ENCODE data around the gene SERPINE3. TPM values are rescaled to one million over a fixed set of nuclear protein-coding genes. Genes with fewer than 3 reads are reported as not detected.

Gene SERPINE3
- total and polyA plus RNA-seq, 10 donors: 0.38 TPM; not detected in 9

- H3K27ac ChIP-seq: no peak overlapping the region
- H3K36me3 ChIP-seq: no peaks in the 10 kb centered on the region
- H3K27me3 ChIP-seq (replicated peaks in 1 of 7): no peaks in the 10 kb centered on the region
- intact Hi-C loops (cut with DNase I; ENCODE audit: low total_unique reads): no loop called here
- no peak overlapping the region for H3K4me3 ChIP-seq
- WGBS, 5 donors: 85 to 96% (median 93%) methylated on average over 1 of the region's 1 CpG
- no peak for DNase-seq
- TF ChIP-seq, protein P1, sequence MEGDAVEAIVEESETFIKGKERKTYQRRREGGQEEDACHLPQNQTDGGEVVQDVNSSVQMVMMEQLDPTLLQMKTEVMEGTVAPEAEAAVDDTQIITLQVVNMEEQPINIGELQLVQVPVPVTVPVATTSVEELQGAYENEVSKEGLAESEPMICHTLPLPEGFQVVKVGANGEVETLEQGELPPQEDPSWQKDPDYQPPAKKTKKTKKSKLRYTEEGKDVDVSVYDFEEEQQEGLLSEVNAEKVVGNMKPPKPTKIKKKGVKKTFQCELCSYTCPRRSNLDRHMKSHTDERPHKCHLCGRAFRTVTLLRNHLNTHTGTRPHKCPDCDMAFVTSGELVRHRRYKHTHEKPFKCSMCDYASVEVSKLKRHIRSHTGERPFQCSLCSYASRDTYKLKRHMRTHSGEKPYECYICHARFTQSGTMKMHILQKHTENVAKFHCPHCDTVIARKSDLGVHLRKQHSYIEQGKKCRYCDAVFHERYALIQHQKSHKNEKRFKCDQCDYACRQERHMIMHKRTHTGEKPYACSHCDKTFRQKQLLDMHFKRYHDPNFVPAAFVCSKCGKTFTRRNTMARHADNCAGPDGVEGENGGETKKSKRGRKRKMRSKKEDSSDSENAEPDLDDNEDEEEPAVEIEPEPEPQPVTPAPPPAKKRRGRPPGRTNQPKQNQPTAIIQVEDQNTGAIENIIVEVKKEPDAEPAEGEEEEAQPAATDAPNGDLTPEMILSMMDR (IDR thresholded peaks at IDR 0.05 in 8 of 11, conservative IDR thresholded peaks at IDR 0.05 in 3 of 11): no peak
- TF ChIP-seq POLR2AphosphoS5 (IDR thresholded peaks at IDR 0.05): no peak
- no peak for TF ChIP-seq POLR2A (IDR thresholded peaks at IDR 0.05)
- H3K4me1 ChIP-seq: no peaks in the 10 kb centered on the region
- no peaks in the 10 kb centered on the region for H3K9me3 ChIP-seq
These were observed 40.7 kb upstream of the SERPINE3 start for GRCh38 chr13:51298812-51299211.

- 71 to 83% (median 83%) methylated on average over 2 of the region's 2 CpGs for WGBS, 5 donors
- Histone ChIP-seq H3K4me3 (no peak overlapping the region), H3K4me1 (no peaks in the 10 kb centered on the region), H3K27ac (no peak overlapping the region), H3K36me3 (no peaks in the 10 kb centered on the region), H3K9me3 (no peaks in the 10 kb centered on the region), H3K27me3 (replicated peaks in 1 of 7) (no peaks in the 10 kb centered on the region)
- TF ChIP-seq POLR2AphosphoS5 (IDR thresholded peaks at IDR 0.05) (no peak), POLR2A (IDR thresholded peaks at IDR 0.05) (no peak)
- TF ChIP-seq, protein P1 (IDR thresholded peaks at IDR 0.05 in 8 of 11, conservative IDR thresholded peaks at IDR 0.05 in 3 of 11): no peak
- intact Hi-C loops (cut with DNase I; ENCODE audit: low total_unique reads): no loop called here
- DNase-seq: no peak
These were observed 36.4 kb upstream of the SERPINE3 start for GRCh38 chr13:51303063-51303552.

DNA sequence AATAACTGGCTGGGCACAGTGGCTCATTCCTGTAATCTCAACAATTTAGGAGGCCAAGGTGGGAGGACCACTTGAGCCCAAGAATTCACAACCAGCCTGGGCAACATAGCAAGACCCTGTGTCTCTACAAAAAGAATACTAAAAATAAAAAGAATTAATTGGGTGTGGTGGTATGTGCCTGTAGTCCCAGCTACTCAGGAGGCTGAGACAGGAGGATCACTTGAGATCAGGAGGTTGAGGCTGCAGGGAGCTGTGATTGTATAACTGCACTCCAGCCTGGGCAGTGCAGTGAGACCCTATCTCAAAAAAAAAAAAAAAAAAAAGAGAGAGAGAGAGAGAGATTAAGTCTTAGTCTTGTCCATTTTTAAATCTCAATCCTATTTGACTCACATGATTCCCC is 35.6 kb upstream of the SERPINE3 start:
- no peak for DNase-seq
- Histone ChIP-seq H3K27me3 (replicated peaks in 1 of 7) (no peaks in the 10 kb centered on the region), H3K4me3 (no peak overlapping the region), H3K36me3 (no peaks in the 10 kb centered on the region), H3K9me3 (no peaks in the 10 kb centered on the region), H3K4me1 (no peaks in the 10 kb centered on the region), H3K27ac (no peak overlapping the region)
- TF ChIP-seq POLR2A (IDR thresholded peaks at IDR 0.05) (no peak), POLR2AphosphoS5 (IDR thresholded peaks at IDR 0.05) (no peak)
- TF ChIP-seq, protein P1 (IDR thresholded peaks at IDR 0.05 in 8 of 11, conservative IDR thresholded peaks at IDR 0.05 in 3 of 11): no peak
- intact Hi-C loops (cut with DNase I; ENCODE audit: low total_unique reads): no loop called here

DNA sequence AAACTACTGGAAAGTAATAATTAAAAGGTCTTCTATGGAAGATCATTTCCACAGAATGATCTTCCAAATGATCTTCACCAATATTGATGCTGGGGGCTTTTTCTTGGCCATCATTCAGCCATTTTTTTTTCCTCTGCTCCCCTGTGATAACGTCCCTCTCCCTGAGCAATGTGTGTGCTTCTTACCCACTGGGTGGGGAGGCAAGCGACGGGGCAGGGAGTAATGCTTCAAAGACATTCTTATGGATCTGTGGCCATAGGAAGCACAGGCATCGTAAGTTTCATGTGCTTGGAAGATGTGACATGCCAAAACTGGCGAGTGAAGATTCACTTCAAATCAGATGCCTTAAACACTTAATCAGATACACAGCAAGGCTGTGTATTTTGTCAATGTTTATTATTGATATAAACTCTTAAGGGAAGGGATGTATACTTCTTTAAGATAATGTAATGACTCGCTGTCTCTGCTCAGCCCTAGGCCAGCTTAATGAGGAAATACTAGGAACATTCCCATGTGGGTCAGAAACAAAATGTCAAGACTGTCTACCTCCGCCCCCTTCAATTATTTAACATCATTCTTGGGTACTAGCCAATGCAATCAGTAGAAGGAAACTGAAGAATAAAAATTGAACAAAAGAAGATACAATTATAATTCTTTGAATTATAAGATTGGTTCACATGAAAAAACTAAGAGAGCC is 34.1 kb upstream of the SERPINE3 start:
- Histone ChIP-seq H3K36me3 (no peaks in the 10 kb centered on the region), H3K27ac (no peak overlapping the region), H3K9me3 (no peaks in the 10 kb centered on the region), H3K27me3 (replicated peaks in 1 of 7) (no peaks in the 10 kb centered on the region), H3K4me1 (no peaks in the 10 kb centered on the region), H3K4me3 (no peak overlapping the region)
- intact Hi-C loops (cut with DNase I; ENCODE audit: low total_unique reads): no loop called here
- no peak for DNase-seq
- WGBS, 5 donors: 85 to 91% (median 88%) methylated on average over 7 of the region's 7 CpGs
- TF ChIP-seq, protein P1 (IDR thresholded peaks at IDR 0.05 in 8 of 11, conservative IDR thresholded peaks at IDR 0.05 in 3 of 11): no peak
- TF ChIP-seq POLR2AphosphoS5 (IDR thresholded peaks at IDR 0.05) (no peak), POLR2A (IDR thresholded peaks at IDR 0.05) (no peak)
